GM12801 (cell line): ENCODE measurements around the gene GEMIN5.

Source experiments
- TF ChIP-seq, protein P1 (sequence below): IDR thresholded peaks from one replicate; pipeline ENCODE4 v1.5.1; 2011; ENCODE audit warnings: control low read depth; ENCODE audit not compliant: insufficient read length; ENCODE audit errors: extremely low read depth

Gene GEMIN5

DNA sequence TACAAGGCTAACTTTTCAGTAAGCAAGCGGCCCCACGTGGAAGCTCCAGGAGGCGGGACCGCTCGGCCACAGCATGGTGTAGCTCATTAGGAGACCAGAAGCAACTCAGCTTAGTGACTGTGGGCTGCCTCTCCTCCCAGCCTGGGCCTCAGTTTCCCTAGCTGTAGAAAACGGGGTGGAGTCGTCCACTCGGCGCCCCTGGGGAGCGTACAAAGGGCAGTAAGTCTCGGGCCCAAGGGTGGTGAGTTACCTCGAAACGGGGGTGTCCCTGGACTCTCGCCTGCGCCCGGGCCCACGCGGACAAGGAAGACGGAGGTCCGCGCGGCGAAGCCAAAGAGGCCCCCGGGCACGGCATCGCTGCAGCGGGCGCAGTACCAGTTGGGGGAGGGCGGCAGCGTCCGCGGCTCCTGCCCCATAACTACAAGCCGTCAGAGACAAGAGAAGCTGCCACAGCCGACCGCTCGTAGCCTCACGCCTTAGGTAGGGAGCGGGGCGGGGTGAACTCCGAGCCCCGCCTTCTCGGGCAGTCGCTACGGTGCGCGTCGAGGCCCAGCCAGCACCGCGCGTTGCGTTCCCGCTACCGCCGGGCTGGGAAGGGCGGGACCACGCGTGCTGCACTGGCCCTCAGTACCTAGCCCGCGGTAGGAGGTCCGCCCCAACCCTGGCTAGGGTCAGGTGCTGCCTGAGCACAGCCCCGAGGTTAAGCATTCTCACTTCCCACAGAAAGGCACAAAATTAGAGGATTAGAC is at the start of gene GEMIN5:
Gene GEMIN5 (minus strand): TSS at position 494 of the 749 bp plus-strand sequence. CDS start 78 bp downstream, at position 416.
- TF ChIP-seq, protein P1, sequence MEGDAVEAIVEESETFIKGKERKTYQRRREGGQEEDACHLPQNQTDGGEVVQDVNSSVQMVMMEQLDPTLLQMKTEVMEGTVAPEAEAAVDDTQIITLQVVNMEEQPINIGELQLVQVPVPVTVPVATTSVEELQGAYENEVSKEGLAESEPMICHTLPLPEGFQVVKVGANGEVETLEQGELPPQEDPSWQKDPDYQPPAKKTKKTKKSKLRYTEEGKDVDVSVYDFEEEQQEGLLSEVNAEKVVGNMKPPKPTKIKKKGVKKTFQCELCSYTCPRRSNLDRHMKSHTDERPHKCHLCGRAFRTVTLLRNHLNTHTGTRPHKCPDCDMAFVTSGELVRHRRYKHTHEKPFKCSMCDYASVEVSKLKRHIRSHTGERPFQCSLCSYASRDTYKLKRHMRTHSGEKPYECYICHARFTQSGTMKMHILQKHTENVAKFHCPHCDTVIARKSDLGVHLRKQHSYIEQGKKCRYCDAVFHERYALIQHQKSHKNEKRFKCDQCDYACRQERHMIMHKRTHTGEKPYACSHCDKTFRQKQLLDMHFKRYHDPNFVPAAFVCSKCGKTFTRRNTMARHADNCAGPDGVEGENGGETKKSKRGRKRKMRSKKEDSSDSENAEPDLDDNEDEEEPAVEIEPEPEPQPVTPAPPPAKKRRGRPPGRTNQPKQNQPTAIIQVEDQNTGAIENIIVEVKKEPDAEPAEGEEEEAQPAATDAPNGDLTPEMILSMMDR, result no peak

GRCh38 chr5:154986151-154986550 is 48.1 kb upstream of the GEMIN5 start:
- TF ChIP-seq, protein P1, result no peak

DNA sequence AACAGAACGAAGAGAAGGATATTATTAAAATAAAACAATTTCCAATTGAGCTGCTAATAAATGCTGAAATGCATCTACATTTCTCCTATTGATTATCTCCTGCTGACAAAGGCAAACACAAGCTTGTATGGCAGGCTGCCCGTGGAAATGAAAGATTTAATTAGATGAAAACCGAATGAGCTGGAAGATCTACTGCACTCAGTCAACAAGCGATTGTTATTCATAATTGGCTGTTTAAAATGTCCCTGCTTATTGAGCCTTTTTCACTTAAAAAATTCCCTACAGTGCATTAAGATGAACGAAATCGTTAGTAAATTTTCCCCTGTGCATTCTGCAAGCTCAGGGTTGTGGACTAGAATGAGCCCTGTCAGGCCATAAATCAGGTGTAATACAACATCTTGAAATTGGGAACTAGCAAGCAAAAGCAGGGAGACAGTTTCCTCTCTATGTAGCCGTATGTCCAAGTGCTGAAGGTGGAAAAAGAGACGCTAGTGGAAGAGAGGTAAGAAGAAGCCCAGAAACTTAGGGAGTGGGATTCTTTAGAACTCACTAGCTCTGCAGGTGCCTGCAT is 47.0 kb upstream of the GEMIN5 start:
- TF ChIP-seq, protein P1, result no peak

GRCh38 chr5:154977409-154977808 is 39.4 kb upstream of the GEMIN5 start:
- TF ChIP-seq, protein P1, result no peak

DNA sequence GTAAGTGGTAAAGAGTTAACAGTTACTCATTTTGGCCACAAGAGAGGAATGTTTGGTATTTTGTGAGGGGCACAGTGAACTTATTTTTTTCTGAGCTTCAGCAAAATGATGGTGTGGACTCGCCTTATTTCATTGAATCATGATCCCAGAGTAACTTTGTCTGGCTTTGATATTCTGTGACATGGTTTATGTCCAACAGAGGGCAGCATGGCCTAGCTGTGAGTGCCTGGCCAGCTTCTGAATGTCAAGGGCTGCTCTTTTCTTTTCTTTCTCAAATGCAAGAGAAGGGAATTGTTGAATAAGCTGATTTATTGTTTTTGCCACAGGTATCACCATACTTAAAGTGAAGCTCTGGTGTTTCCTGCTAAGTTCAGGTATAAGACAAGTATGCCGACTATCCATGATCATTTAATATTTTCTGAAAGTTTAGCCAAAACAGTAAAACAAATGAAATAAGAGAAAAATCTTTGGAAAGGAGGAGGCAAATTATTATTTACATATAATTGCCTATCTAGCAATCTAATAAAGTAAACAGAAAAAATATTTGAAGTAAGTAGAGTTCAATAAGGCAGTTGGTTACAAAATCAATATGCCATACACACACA is 34.6 kb upstream of the GEMIN5 start:
- TF ChIP-seq, protein P1, result no peak

GRCh38 chr5:154971501-154971900 is 33.5 kb upstream of the GEMIN5 start:
- TF ChIP-seq, protein P1, result no peak

DNA sequence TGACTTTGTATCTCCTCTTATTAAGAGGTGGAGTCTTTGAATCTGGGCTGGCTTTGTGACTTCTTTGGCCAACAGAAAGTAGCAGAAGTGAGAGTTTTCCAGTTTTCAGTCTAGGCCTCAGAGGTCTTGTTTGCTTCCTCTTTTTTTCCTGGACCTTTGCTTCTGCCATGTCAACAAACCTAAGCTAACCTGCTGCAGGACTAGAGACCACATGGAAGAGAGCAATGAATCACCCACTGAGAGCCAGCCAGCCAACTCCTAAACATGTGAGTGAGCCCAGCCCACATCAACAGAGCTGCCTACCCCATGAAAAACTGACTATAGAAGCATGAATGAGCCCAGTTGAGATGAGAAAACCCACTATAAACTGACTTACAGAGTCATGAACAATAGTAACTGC is 32.7 kb upstream of the GEMIN5 start:
- TF ChIP-seq, protein P1, result no peak
